Endometrial microvascular endothelial cells (primary cell): ENCODE data around the gene POLA2. TPM values are rescaled to one million over a fixed set of nuclear protein-coding genes. Genes with fewer than 3 reads are reported as not detected.
"Not testable (repeated sequence)": the region's sequence is repeated elsewhere in the genome, so short reads cannot be mapped to it uniquely, and the experiment has no call there.

ENCODE experiments used
- in situ Hi-C: cut with HindIII; loops from 2 replicates; pipeline ENCODE4 v1.10.0; 2017; ENCODE audit warnings: low sequenced_read_pairs, low pct_unique_long_range_greater_than_20kb; ENCODE audit errors: inconsistent ontology term
- total RNA-seq: library from RNA; depleted of rRNA; stranded (reverse); fragments of >200 nt; gene quantifications from one replicate; pipeline ENCODE4 v1.2.3, GENCODE V29; 2015; ENCODE audit errors: inconsistent ontology term

The POLA2 gene
- total RNA-seq, 1 donor from 2014 or later: 43.5 TPM

DNA sequence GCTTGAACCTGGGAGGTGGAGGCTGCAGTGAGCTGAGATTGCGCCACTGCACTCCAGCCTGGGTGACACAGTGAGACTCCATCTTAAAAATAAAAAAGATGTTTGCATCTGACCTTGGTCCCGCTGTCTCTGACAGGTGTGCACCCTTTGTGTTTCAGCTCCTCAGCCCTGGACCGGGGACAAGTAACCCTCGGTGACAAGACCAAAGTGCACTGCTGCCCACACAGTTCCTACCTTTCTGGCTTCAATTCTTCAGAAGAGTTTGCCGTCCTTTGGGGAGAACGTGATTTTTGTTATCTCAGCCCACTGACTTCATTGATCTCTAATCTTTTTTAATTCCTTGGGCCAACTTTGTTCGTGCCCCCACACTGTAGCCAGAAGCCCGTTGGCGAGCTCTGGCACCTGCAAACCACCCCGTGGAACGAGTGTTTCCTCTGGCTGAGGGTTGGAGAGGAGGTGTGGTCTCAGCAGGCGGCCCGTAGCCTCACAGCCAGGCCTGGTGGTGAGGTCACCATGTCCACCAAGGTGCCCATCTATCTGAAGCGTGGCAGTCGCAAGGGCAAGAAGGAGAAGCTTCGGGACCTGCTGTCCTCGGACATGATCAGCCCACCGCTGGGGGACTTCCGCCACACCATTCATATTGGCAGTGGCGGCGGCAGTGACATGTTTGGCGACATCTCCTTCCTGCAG lies 58.8 kb downstream of the POLA2 start:
- in situ Hi-C loops: no loop called here

DNA sequence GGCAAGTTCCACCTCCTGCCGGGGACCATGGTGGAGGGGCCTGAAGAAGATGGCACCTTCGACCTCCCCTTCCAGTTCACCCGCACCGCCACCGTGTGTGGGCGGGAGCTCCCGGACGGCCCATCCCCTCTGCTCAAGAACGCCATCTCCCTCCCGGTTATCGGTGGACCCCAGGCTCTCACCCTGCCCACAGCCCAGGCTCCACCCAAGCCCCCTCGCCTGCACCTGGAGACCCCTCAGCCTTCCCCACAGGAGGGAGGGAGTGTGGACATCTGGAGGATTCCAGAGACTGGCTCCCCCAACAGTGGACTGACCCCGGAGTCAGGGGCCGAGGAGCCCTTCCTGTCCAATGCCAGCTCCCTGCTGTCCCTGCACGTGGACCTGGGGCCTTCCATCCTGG lies 59.3 kb downstream of the POLA2 start:
- in situ Hi-C loops: no loop called here

DNA sequence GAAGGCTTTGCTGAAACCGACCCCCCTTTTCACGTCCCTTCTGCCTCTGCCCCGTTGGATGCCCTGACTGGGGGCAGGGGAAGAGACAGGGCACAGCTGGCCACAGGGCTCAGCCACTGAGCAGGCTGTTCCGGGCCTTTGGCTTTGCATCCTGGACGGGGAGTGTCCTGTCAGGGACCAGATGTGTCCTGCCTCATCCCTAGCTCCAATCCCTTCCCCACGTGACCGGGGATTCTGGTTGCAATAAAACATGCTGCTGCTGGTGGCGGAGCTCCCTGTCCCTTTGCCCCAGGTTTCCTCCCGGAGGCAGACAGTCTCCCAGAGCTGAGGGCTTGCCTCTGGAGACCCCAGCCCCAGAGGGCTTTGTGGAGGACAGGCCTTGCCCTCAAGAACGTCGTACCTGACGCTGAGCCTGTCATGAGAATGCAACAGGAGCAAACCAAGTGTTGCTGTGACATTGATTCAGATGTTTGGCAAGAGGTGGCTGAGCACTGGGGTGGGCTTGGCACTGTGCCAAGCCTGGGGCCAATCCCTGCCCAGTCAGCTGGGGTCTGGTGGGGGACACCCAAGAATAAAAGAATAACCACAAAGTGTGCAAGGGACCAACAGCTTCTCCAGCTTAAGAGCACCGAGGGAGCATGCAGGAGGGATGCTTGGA lies 60.2 kb downstream of the POLA2 start:
- in situ Hi-C loops: no loop called here

DNA sequence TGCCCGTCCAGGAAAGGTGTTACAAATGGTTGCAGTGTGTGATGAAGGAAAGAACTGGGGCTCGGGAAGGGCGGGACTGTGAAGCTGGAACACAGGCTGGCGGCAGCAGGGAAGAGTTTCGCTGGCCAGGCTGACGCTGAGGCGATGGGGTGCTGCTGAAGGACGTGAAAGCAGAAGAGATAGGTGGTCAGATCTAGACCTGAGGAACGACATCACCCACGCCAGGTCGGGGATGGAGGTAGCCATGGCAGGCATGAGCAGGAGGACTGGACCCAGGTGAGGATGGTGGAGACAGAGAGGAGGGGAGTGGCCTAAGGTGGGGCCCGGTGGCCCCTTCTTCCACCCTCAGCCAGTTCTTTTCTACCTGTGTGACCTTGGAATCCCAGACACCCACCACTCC lies 62.1 kb downstream of the POLA2 start:
- in situ Hi-C loops: no loop called here

DNA sequence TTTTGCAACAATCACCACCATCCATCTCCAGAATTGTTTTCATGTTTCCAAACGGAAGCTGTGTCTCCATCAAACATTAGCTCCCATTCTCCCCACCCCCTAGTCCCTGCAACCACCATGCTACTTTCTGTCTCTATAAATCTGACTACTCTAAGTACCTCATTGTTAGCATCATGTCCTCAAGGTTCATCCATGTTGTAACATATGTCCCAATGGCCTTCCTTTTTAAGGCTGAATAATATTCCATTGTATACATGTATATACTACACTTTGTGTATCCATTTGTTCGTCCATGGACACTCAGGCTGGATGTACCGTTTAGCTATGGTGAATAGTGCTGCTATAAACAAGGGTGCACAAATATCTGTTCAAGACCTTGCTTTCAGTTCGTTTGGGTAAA lies 63.7 kb downstream of the POLA2 start:
- in situ Hi-C loops: no loop called here

DNA sequence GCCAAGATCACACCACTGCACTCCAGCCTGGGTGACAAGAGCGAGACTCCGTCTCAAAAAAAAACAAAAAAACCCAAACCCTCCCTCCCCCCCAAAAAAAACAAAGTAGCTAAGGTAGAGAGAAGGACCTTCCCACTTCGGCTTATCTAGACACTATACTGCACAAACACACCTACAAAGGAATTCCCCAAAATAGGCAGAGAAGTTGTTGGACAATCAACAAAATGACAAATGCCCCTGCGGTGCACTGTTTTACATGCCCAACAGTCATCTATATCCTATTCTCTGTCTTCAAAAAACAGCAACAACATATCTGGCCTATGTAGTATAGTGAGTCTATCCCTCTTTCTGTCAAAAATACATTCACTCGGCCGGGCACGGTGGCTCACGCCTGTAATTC lies 65.3 kb downstream of the POLA2 start:
- in situ Hi-C loops: no loop called here

DNA sequence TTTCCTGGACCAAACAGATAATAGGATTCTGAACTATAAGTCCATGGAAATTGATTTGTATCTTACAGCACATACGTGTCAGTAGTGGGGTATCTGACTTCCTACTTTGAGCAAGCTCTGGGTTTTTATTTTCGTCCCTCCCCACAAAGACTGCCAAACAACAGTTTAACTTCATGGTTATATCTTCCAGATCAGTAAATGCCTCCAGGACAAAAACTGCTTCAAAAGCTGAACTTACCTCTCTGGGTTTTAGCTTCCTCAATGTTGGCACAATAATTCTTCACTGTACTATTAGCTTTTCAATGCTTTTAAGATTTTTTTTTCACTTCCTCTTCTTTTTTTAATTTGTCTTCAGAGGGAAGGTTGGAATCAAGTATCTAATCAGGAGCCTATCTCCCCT lies 67.7 kb downstream of the POLA2 start:
- in situ Hi-C loops: no loop called here

DNA sequence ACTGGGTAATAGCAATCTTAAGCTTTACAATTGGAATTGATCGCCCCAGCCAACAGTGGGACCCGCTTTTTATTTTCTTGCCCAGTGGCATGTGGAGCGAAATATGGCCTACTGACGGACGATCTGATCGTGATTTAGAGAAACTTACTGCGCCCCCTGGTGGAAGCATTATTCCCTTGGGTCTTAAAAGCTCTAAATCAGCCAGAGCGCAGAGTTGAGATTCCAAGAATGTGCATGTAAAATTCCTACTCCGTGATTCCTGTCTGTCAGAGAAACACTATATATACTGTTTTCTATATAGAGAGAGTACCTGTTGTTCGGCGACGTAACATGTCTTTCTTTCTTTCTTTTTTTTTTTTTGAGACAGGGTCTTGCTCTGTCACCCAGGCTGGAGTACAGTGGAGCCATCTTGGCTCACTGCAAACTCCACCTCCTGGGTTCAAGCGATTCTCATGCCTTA lies 68.2 kb downstream of the POLA2 start:
- in situ Hi-C loops: no loop called here

DNA sequence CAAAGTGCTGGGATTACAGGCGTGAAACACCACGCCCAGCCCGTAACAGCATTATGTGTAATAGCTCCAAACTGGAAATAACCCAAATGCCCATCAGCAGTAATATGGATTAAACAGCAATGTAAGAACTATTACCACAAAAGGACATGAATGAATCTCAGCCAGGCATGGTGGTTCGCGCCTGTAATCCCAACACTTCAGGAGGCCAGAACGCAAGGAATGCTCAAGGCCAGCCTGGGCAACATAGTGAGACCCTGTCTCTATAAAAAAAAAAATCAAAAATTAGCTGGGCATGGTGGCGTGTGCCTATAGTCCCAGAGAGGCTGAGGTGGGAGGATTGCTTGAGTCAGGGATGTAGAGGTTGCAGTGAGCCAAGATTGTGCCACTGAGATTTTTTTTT lies 68.8 kb downstream of the POLA2 start:
- in situ Hi-C loops: no loop called here

DNA sequence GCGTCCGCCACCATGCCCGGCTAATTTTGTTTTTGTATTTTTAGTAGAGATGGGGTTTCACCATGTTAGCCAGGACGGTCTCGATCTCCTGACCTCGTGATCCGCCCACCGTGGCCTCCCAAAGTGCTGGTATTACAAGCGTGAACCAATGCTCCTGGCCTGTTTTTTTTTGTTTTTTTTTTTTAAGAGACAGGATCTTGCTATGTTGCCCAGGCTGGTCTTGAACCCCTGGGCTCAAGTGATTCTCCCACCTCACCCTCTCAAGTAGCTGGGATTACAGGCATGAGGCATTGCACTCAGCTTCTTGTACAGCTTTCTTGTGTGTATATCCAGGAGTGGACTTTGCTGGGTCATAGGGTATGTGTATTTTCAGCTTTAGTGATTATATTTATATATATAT lies 70.8 kb downstream of the POLA2 start:
- in situ Hi-C loops: not testable (repeated sequence)

DNA sequence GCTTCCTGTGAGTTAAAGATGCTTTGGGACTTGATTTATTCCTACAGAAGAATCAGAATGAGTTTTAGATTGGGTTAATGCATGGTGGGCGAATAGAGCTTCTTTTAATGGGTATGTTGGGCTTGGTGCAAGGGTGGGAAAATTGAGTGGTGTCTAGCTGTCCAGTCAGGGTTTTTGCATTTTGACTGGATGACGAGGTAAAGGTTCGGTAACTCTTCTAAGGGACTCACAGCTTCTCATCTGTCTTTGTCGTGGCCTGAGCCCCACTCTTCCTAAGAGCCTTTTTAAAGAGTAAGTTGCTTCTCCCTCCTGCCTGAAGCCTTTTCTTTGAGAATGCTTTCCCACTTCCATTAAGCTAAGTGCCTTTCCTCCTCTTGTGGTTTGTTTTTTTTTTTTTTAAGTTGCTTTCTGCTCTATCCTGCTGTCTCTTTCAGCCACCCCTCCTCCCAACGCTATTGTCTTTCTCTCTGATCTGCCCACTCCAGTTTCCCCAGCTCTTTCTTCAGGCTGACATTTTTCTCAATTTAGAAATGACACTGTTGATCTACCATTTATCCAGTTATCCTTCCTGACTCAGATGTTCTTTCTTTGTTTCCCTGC lies 73.0 kb downstream of the POLA2 start:
- in situ Hi-C loops: no loop called here

DNA sequence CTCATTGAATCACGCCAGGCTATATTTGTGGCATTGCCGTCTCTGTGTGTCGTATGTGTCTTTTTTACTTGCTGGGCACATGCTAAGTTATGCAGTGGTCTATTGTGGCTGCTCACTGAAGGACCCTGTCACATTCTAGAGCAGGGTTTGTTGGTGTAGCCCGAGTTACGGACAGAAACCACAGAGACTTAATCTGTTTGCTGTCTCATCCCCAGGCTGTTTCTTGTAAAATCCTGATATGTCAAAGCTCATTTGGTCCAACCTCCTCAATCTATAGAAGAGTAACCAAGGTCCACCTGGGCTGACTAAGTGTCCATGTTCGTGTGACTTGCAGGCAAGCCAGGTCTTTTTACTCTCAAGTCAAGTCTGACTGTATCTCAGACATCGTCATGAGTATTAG lies 76.9 kb downstream of the POLA2 start:
- in situ Hi-C loops: no loop called here

DNA sequence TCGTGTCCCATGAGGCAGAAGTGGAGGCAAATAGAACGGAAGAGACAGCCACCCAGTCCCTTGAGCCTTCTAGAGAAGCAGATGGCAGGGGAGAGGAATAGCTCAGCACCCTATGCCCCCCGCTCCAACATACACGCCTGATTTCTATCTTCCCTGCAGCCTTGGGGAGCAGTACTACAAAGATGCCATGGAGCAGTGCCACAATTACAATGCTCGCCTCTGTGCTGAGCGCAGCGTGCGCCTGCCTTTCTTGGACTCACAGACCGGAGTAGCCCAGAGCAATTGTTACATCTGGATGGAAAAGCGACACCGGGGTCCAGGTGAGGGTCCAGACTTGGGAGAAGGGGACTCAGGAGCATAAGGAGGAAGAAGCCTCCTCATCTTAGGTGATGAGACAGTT lies 78.5 kb downstream of the POLA2 start:
- in situ Hi-C loops: no loop called here

DNA sequence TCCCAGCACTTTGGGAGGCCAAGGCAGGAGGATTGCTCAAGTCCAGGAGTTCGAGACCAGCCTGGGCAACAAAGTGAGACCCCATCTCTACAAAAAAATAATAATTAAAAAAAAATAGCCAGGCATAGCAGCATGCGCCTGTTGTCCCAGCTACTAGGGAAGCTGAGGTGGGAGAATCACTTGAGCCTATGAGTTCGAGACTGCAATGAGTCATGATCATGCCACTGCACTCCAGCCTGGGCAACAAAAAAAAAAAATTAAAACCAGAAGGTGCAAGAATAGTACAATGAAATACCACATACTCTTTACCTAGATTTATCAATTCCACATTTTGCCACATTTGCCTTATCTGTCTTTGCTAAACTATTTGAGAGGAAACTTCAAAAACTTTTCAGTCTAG lies 80.1 kb downstream of the POLA2 start:
- in situ Hi-C loops: no loop called here

Other genes starting within 250 kb of the POLA2 start
- gene ARL2, start 247.8 kb upstream of the POLA2 start, total RNA-seq: 92.0 TPM
- 17.7 TPM for gene SNX15, start 234.5 kb upstream of the POLA2 start, total RNA-seq
- 17.8 TPM for gene SAC3D1, start 220.8 kb upstream of the POLA2 start, total RNA-seq
- gene NAALADL1, start 203.4 kb upstream of the POLA2 start, total RNA-seq: 13.3 TPM
- gene CDCA5, start 177.9 kb upstream of the POLA2 start, total RNA-seq: 38.7 TPM
- gene ZFPL1, start 177.7 kb upstream of the POLA2 start, total RNA-seq: 33.8 TPM
- gene VPS51, start 165.7 kb upstream of the POLA2 start, total RNA-seq: 219 TPM
- 16.6 TPM for gene TM7SF2, start 150.1 kb upstream of the POLA2 start, total RNA-seq
- gene ZNHIT2, start 144.3 kb upstream of the POLA2 start, total RNA-seq: 16.1 TPM
- gene FAU, start 139.8 kb upstream of the POLA2 start, total RNA-seq: 393 TPM
- 56.2 TPM for gene MRPL49, start 139.6 kb upstream of the POLA2 start, total RNA-seq
- 33.2 TPM for gene SYVN1, start 127.4 kb upstream of the POLA2 start, total RNA-seq
- gene SPDYC, start 91.7 kb upstream of the POLA2 start, total RNA-seq: not detected
- gene CAPN1, start 80.0 kb upstream of the POLA2 start, total RNA-seq: 159 TPM
- 41.4 TPM for gene CDC42EP2, start 52.9 kb downstream of the POLA2 start, total RNA-seq
- gene DPF2, start 71.9 kb downstream of the POLA2 start, total RNA-seq: 44.1 TPM
- gene TIGD3, start 92.8 kb downstream of the POLA2 start, total RNA-seq: not detected
- 2.8 TPM for gene SLC25A45, start 120.7 kb downstream of the POLA2 start, total RNA-seq
- gene FRMD8, start 124.7 kb downstream of the POLA2 start, total RNA-seq: 103 TPM
- 14.8 TPM for gene NEAT1, start 160.8 kb downstream of the POLA2 start, total RNA-seq
- gene MALAT1, start 237.1 kb downstream of the POLA2 start, total RNA-seq: 1,401 TPM